ENCODE measurements around the gene POLN. TPM values are rescaled to one million over a fixed set of nuclear protein-coding genes. Genes with fewer than 3 reads are reported as not detected.
A peak's percentile ranks its signal among the peaks of the same experiment; 100 is the strongest.

The POLN gene
- total RNA-seq, 1 experiment from 2014 or later, result 3.5 TPM

DNA sequence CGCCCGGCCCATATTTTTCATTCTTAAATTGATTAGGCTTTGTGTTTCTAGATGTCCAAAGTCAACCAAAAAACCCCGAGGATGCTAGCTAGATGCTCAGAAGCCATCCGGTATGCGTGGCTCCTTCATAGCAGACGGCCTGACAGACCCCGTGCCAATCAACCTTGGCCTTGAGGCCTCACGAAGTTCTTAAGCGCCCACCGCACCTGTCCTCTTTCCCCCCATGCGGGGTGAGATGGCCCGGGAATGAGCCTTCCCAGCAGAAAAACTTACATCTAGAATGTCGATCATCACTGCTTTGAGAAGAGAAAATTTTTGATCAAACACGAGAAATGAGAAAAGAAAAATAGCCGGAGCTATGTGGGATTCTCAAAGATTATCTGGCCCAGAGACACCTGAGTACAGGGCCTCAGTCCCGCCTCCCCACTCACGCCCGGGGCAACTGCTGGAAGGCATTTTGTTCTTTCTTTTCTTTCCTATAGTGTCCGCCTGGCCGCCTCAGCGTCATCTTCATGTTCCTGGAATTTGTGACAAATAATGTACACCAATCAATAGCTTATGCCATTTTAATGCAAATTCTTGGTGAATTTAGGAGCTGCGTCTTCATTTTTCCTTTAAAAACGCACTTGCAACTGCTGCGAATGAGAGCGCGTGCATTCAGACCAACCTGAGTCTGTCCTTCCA is 184.4 kb downstream of the POLN start:
- Mint-ChIP-seq H3K4me1 (peaks cover 4% of the 10 kb centered on the region), H3K9me3 (no peaks in the 10 kb centered on the region), H3K27ac (no peak overlapping the region), H3K4me3 (peak overlapping the region; percentile 55), H3K36me3 (no peaks in the 10 kb centered on the region), H3K27me3 (ENCODE audit: low read depth) (peaks cover 53% of the 10 kb centered on the region)
- CTCF ChIA-PET, result interaction anchor here (1.6 kb wide), 1 partner anchor 16 kb away, joined by 5 read pairs; a partner anchor contains a TSS
- ATAC-seq, result no peak
- no peak for TF ChIP-seq TP53 (CRISPR knock-in tag; IDR thresholded peaks at IDR 0.05)
- no peak for DNase-seq (ENCODE audit: low spot score)
- POLR2A ChIA-PET, result interaction anchor here (0.5 kb wide), 1 partner anchor 44 kb away, joined by 3 read pairs; no protein-coding TSS in a partner anchor

DNA sequence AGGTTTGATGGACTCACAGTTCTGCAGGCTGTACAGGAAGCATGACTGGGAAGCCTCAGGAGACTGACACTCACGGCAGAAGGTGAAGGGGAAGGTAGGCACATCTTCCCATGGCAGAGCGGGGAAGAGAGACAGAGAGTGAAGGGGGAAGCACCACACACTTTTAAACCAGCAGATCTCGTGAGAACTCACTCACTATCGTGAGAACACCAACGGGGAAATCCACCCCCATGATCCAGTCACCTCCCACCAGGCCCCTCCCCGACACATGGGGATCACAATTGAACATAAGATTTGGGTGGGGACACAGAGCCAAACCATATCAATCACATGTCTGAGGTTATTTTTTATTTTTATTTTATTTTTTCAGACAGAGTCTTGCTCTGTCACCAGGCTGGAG is 187.7 kb downstream of the POLN start:
- peaks cover 41% of the 10 kb centered on the region for H3K27me3 Mint-ChIP-seq (ENCODE audit: low read depth)
- TF ChIP-seq, protein P1, sequence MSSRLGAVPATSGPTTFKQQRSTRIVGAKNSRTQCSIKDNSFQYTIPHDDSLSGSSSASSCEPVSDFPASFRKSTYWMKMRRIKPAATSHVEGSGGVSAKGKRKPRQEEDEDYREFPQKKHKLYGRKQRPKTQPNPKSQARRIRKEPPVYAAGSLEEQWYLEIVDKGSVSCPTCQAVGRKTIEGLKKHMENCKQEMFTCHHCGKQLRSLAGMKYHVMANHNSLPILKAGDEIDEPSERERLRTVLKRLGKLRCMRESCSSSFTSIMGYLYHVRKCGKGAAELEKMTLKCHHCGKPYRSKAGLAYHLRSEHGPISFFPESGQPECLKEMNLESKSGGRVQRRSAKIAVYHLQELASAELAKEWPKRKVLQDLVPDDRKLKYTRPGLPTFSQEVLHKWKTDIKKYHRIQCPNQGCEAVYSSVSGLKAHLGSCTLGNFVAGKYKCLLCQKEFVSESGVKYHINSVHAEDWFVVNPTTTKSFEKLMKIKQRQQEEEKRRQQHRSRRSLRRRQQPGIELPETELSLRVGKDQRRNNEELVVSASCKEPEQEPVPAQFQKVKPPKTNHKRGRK (CRISPR knock-in tag; IDR thresholded peaks at IDR 0.05; ENCODE audit: borderline replicate concordance), result no peak
- TF ChIP-seq ZNF219 (CRISPR knock-in tag; IDR thresholded peaks at IDR 0.05; ENCODE audit: borderline replicate concordance) (no peak), NFE2L1 (CRISPR knock-in tag; IDR thresholded peaks at IDR 0.05) (no peak), NFYB (CRISPR knock-in tag; conservative IDR thresholded peaks at IDR 0.05; ENCODE audit: low read depth) (no peak), ZNF263 (CRISPR knock-in tag; IDR thresholded peaks at IDR 0.05; ENCODE audit: low read depth) (no peak), TCF7 (CRISPR knock-in tag; IDR thresholded peaks at IDR 0.05; ENCODE audit: low read depth) (no peak), ZNF671 (CRISPR knock-in tag; IDR thresholded peaks at IDR 0.05) (no peak), OVOL2 (CRISPR knock-in tag; IDR thresholded peaks at IDR 0.05; ENCODE audit: borderline replicate concordance) (no peak), SP1 (CRISPR knock-in tag; conservative IDR thresholded peaks at IDR 0.05) (no peak)
- TF ChIP-seq, protein P2, sequence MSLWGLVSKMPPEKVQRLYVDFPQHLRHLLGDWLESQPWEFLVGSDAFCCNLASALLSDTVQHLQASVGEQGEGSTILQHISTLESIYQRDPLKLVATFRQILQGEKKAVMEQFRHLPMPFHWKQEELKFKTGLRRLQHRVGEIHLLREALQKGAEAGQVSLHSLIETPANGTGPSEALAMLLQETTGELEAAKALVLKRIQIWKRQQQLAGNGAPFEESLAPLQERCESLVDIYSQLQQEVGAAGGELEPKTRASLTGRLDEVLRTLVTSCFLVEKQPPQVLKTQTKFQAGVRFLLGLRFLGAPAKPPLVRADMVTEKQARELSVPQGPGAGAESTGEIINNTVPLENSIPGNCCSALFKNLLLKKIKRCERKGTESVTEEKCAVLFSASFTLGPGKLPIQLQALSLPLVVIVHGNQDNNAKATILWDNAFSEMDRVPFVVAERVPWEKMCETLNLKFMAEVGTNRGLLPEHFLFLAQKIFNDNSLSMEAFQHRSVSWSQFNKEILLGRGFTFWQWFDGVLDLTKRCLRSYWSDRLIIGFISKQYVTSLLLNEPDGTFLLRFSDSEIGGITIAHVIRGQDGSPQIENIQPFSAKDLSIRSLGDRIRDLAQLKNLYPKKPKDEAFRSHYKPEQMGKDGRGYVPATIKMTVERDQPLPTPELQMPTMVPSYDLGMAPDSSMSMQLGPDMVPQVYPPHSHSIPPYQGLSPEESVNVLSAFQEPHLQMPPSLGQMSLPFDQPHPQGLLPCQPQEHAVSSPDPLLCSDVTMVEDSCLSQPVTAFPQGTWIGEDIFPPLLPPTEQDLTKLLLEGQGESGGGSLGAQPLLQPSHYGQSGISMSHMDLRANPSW (CRISPR knock-in tag; conservative IDR thresholded peaks at IDR 0.05; ENCODE audit: low read depth), result no peak
- TF ChIP-seq, protein P3, sequence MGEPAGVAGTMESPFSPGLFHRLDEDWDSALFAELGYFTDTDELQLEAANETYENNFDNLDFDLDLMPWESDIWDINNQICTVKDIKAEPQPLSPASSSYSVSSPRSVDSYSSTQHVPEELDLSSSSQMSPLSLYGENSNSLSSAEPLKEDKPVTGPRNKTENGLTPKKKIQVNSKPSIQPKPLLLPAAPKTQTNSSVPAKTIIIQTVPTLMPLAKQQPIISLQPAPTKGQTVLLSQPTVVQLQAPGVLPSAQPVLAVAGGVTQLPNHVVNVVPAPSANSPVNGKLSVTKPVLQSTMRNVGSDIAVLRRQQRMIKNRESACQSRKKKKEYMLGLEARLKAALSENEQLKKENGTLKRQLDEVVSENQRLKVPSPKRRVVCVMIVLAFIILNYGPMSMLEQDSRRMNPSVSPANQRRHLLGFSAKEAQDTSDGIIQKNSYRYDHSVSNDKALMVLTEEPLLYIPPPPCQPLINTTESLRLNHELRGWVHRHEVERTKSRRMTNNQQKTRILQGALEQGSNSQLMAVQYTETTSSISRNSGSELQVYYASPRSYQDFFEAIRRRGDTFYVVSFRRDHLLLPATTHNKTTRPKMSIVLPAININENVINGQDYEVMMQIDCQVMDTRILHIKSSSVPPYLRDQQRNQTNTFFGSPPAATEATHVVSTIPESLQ (CRISPR knock-in tag; IDR thresholded peaks at IDR 0.05), result no peak
- TF ChIP-seq, protein P4, sequence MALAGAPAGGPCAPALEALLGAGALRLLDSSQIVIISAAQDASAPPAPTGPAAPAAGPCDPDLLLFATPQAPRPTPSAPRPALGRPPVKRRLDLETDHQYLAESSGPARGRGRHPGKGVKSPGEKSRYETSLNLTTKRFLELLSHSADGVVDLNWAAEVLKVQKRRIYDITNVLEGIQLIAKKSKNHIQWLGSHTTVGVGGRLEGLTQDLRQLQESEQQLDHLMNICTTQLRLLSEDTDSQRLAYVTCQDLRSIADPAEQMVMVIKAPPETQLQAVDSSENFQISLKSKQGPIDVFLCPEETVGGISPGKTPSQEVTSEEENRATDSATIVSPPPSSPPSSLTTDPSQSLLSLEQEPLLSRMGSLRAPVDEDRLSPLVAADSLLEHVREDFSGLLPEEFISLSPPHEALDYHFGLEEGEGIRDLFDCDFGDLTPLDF (CRISPR knock-in tag; IDR thresholded peaks at IDR 0.05), result no peak
- TF ChIP-seq, protein P5, sequence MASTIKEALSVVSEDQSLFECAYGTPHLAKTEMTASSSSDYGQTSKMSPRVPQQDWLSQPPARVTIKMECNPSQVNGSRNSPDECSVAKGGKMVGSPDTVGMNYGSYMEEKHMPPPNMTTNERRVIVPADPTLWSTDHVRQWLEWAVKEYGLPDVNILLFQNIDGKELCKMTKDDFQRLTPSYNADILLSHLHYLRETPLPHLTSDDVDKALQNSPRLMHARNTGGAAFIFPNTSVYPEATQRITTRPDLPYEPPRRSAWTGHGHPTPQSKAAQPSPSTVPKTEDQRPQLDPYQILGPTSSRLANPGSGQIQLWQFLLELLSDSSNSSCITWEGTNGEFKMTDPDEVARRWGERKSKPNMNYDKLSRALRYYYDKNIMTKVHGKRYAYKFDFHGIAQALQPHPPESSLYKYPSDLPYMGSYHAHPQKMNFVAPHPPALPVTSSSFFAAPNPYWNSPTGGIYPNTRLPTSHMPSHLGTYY (CRISPR knock-in tag; IDR thresholded peaks at IDR 0.05), result no peak
- TF ChIP-seq, protein P6, sequence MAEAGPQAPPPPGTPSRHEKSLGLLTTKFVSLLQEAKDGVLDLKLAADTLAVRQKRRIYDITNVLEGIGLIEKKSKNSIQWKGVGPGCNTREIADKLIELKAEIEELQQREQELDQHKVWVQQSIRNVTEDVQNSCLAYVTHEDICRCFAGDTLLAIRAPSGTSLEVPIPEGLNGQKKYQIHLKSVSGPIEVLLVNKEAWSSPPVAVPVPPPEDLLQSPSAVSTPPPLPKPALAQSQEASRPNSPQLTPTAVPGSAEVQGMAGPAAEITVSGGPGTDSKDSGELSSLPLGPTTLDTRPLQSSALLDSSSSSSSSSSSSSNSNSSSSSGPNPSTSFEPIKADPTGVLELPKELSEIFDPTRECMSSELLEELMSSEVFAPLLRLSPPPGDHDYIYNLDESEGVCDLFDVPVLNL (CRISPR knock-in tag; IDR thresholded peaks at IDR 0.05; ENCODE audit: borderline replicate concordance, low read depth), result no peak
- TF ChIP-seq, protein P7, sequence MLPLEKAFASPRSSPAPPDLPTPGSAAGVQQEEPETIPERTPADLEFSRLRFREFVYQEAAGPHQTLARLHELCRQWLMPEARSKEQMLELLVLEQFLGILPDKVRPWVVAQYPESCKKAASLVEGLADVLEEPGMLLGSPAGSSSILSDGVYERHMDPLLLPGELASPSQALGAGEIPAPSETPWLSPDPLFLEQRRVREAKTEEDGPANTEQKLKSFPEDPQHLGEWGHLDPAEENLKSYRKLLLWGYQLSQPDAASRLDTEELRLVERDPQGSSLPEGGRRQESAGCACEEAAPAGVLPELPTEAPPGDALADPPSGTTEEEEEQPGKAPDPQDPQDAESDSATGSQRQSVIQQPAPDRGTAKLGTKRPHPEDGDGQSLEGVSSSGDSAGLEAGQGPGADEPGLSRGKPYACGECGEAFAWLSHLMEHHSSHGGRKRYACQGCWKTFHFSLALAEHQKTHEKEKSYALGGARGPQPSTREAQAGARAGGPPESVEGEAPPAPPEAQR (CRISPR knock-in tag; IDR thresholded peaks at IDR 0.05), result no peak
- TF ChIP-seq, protein P8, sequence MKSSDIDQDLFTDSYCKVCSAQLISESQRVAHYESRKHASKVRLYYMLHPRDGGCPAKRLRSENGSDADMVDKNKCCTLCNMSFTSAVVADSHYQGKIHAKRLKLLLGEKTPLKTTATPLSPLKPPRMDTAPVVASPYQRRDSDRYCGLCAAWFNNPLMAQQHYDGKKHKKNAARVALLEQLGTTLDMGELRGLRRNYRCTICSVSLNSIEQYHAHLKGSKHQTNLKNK (CRISPR knock-in tag; IDR thresholded peaks at IDR 0.05), result no peak
- TF ChIP-seq, protein P9, sequence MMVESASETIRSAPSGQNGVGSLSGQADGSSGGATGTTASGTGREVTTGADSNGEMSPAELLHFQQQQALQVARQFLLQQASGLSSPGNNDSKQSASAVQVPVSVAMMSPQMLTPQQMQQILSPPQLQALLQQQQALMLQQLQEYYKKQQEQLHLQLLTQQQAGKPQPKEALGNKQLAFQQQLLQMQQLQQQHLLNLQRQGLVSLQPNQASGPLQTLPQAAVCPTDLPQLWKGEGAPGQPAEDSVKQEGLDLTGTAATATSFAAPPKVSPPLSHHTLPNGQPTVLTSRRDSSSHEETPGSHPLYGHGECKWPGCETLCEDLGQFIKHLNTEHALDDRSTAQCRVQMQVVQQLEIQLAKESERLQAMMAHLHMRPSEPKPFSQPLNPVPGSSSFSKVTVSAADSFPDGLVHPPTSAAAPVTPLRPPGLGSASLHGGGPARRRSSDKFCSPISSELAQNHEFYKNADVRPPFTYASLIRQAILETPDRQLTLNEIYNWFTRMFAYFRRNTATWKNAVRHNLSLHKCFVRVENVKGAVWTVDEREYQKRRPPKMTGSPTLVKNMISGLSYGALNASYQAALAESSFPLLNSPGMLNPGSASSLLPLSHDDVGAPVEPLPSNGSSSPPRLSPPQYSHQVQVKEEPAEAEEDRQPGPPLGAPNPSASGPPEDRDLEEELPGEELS (CRISPR knock-in tag; IDR thresholded peaks at IDR 0.05), result no peak

More for the DNA sequence above, 187.7 kb downstream of the POLN start:
- no peak for DNase-seq (ENCODE audit: low spot score)
- Mint-ChIP-seq H3K9me3 (no peaks in the 10 kb centered on the region), H3K4me3 (no peak overlapping the region), H3K27ac (no peak overlapping the region), H3K4me1 (peaks cover 16% of the 10 kb centered on the region), H3K36me3 (no peaks in the 10 kb centered on the region)
- ChIA-PET CTCF (no interaction called here), POLR2A (no interaction called here)
- ATAC-seq, result no peak

Measured in WTC11 (cell line).